COR-L47 (cell line): ENCODE data around the gene NOP56.
A peak's percentile ranks its signal among the peaks of the same experiment; 100 is the strongest.
"Not testable (repeated sequence)": the region's sequence is repeated elsewhere in the genome, so short reads cannot be mapped to it uniquely, and the experiment has no call there.

Experiments
- DNase-seq: peaks from one replicate; lab custom pipeline; 2025; lab: John Stamatoyannopoulos, UW

NOP56 gene

DNA sequence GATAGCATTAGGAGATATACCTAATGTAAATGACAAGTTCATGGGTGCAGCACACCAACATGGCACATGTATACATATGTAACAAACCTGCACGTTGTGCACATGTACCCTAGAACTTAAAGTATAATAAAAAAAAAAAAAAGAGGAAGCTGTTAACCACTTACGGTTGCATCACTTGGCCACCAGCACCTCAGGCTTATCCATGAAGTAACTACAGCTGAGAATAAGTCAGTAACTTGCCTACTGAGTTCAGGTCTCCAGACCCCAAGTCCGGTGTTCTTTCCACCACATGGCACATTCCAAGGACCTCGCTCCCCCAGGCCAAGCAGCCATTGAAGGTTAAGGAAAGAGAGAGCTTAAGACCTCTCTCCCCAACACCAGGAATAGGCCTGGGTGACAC, 32.4 kb downstream of the NOP56 start:
- not testable (repeated sequence) for DNase-seq

DNA sequence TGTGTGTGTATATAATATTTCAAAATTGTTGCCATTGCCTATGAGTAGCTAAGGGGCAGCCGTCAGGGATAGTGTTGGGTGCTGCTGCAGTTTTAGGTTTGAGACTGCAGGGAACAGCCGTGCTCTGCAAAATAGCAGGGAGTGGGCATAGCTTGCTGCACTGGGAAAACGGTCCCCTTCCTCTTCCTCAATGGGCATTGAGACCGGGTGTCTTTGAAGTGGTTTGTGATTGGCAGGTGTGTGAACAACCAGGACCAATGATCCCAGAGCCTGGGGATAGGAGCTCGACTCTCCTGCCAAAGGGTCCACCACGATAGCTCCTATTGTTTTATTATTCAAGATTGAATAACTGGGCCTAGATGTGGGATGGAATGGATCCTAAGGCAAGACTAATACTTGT, 35.1 kb downstream of the NOP56 start:
- DNase-seq: no peak

DNA sequence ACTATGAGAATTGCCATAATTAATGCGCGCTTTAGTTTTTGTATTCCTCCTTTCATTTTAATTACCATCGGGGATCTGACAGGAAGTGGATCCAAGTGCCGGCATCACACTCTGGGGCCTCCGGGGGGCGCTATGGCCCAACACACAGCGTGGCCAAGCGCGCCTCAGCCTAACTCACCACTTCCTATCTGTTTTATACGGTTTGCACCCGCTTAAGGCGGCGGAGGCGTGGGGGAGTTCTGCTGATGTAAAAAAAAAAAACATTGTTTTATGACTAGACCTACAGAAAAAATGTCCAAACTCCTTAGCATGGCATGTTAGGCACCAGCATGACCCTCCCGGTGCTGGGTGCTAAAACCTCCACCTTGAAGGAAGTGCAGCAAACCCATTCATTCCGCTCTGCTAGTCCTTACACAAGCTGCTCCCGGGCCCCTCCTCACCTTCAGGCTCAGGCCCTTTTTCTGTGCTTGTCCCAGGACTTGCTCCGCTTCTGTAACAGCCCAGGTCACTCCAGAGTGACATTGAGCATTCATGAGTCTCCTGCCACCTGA, 35.7 kb downstream of the NOP56 start:
- peak; percentile 30 for DNase-seq

DNA sequence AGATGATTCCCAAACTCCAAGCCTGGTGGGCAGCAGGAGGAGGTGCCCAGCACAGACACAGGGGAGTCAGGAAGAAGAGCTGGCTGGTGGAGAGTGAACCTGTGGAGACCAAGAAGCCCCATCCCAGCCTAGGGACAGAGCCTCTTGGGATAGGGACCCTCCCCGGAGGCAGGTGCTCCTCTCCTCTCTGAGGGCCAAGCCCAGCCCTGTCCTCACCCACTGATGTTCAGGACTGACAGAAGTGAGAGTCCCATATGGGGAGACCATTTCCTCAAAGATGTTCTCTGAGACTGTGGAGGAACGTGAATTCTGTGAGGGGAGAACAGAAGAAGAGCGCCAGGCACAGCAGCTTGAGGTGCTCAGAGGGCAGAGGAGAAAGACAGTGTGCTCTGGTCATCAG, 37.8 kb downstream of the NOP56 start:
- DNase-seq: no peak

DNA sequence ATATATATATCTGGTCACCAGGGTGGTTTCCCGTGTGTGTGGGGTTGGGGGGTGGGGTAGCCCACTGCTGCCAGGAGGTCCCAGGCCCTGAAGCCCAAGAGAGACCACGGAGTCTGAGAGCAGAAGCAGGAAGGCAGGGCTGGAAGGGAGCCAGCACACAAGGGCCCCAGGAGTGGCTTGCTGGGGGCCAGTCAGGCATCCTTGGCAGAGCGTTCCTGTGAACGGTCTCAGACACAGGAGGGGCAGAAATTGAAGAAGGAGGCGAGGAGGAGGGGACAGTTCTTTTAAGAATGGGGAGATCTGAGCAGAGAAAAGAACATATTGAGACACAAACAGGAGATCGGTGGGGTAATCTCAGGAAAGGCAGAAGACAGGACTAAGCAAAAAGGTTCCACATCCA, 38.3 kb downstream of the NOP56 start:
- no peak for DNase-seq

DNA sequence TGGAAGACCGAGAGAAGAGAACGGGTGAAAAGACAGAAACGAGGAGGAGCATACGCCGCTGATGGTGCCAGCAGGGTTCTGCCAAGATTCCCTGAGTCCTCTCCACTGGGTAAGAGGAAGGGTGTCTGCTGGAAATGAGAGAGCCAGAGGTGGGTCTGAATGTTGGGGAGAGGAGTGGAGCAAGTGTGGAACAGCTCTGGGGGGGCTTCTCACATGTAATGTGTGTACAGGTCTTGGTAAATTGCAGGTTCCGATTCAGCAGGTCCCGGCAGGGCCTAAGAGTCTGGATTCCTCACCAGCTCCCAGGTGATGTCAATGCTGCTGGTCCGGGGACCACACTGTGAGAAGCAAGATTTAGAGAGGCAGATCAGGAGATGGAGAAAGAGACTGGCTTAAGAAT, 38.7 kb downstream of the NOP56 start:
- no peak for DNase-seq

DNA sequence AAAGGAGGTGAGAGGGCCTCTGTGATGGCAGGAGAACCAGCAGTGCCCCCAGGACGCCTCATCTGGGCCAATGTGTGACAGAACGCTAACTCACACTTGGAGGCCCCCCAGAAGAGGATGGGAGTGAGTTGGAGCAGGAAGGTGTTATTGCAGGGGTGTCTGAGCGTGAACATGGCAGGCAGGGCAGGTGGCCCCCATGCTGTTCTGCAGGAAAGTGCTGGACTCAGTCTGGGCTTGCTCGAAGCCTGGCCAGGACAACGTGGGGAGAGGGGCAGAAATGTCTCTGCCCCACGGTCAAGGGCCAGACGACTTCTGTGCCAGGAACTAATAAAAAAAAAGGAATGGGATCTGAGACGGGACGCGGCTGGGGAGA, 39.2 kb downstream of the NOP56 start:
- DNase-seq: no peak

DNA sequence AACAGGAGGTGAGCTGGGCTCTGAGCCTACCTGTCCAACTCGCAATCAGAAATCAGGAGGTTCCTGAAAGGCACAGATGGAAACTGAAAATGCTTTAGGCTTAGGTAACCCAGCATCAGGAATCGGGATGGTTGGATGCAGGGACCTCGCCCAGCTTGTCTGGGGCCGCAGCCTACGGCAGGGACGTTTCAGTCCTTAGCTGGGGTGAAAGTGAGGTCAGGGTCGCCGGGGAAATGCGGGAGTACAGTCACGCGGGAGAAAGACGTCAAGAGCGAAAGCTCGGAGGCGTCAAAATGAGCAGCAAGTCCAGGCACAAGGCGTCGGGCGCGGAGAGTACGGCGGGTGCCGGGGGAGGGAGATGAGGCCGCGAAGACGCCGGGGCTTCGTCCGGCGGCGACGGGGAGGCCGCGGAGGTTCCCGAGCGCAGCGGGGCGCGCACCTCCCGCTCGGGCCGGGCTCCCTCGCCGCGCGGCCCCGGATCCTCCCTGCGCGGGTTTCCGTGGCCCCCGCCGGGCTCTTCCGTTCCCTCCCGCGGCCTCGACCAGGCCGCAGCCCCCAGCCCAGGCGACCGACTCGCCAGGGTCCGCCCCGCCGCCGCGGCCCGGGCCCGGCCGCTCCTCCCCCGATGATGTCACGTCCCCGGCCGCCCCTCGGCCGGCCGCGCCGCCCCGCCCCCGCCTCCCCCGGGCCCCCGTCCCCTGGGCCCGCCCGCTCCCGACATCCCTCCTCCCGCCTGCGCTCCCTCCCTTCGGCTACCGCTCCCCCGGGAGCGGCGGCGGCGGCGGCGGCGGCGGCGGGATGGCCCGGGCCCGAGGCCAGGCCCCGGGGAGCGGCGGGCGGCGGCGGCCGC, 39.8 kb downstream of the NOP56 start, which contains the start of gene EBF4:
Gene EBF4, plus strand, starts transcription at position 745 of the 850 bp plus-strand sequence. CDS start 866 bp downstream, outside the sequence.
- DNase-seq: no peak

DNA sequence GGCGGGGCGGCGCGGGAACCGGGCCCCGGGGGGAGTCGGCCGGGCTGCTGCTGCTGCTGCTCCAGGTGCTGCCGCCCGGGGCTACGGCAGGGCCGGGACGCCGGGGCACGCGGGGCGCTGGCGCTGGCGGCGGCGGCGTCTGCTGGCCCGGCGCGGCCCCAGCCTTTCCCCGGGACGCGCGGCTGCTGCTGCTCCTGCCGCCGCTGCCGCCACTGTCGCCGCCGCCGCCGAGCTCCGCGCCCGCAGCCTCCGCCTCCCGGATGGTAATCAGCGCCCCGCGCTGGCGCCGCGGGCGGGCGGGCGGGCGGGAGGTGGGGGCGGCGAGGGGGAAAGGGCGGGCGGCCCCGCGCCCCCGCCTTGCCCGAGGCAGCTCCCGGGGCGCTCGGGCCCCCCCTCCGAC, 40.5 kb downstream of the NOP56 start:
- no peak for DNase-seq

DNA sequence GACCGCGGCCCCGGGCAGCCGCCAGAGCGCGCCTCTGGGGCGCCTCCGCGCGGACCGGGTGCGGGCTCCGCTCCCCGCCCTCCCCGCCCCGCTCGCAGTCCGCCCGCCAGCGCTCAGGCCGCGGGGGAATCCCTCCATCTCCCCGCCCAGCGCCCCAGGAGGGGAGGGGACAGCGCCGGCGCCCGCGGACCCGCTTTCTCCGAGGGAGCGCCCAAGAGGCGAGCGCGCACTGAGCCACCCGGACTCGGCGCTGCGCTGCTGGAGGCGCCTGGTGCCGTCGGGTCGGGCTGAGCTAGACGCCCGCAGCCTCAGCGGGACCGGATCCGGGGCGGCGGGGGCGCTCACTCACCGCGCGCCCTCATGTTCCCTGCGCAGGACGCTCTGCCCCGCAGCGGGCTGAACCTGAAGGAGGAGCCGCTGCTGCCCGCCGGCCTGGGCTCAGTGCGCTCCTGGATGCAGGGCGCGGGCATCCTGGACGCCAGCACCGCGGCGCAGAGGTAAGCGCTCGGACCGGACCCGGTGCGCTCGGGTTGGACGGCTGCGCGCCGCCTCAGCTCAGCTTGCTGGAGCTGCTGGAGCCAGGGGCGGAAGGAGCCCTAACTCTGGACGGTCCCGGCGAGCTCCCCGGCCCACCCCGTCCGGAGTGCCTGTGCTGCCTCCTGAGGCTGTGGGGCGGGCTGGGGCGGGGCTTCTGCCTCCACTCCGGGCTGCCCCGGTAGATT, 41.0 kb downstream of the NOP56 start:
- no peak for DNase-seq

DNA sequence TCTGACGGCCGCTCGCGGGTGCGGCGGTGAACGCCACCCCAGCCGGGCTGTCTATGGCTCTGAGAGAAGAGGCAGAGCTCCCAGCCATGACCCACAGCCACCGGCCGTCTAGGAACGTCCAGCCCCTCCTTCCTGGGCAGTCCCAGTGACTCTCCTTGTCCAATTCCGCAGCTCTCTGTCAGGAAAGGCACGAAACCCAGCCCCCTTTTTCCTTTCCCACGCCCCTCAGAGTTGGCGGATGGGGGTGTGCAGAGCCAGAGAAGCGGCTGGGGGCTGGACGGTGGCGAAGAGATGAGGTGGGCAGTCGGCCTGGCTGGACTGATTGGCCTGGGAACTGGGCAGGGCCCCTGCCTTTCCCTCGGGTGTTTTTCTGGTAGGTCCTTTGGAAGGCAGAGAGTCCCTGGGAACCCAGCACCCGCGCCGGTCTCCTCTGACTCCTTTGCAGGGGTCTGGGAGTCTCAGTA, 41.6 kb downstream of the NOP56 start:
- DNase-seq: no peak

DNA sequence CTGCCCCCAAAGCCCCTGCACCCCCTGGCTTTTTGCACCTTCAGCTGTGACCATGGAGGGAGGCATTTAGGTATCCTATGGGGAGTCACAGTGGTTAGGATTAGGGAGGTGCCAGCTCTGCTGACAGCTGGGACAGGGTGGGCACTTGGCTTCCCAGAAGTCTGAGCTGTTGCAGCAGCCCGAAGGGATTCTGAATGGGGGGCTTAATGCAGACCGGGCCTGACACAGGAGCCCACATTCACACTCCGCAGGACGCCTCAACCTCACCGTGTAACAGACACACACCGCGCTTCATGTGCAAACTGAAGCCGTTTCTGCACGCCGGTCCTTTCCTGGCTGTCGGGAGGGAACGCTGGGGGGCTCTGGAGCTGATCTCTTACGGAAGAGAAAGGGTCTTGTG, 42.1 kb downstream of the NOP56 start:
- no peak for DNase-seq

DNA sequence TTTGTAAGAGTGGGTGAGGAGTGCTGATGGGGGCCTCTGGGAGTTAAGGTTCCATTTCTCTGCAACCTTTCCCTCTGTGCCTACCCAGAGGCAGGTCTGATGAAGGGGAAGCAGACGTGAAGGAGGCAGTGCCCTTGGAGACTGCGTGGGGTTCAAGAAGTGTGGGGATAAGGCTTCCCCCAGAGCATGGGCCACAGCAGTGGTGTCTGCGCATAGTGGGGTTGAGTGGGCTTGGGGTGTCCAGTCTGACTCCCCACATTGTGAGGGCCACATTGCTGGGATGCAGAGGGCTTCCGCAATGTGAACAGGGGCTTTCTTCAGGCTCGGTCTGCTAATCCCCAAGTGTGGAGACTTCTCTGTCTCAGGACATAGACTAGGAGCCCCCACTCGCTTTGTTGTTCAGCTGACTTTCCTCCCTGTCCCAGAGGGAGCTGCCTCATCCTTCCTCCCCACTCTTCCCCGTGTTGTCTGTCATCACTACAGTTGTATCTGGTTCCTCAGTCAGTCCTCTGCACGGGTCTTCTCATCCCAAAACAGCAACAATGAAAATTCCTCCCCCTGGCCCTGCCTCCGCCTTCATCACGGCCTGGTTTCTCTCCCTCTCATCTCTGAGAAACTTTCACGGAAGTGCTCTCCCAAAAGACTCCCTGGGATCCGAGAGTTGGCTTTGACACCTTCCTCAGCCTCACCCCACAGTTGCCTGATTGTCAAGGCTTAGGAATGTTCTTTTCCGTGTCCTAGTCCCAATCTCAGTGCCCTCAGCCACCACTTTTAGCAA, 43.0 kb downstream of the NOP56 start:
- DNase-seq: no peak

DNA sequence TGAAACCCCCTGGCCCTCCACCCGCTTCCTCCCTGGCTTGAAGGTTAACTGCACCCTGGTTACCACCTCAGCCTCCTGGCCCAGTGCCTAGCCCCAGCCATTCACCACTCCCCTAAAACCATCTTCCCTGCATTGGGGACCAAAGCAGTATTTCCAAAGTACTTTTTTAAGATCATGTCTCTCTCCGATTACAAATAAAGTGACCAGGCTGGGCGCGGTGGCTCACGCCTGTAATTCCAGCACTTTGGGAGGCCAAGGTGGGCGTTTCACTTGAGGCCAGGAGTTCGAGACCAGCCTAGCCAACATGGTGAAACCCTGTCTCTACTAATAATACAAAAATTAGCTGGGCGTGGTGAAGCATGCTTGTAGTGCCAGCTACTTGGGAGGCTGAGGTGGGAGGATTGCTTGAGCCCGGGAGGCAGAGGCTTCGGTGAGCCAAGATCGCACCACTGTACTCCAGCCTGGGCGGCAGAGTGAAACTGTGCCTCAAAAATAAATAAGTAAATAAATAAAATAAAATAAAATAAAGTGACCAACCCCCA, 43.6 kb downstream of the NOP56 start:
- DNase-seq: not testable (repeated sequence)

DNA sequence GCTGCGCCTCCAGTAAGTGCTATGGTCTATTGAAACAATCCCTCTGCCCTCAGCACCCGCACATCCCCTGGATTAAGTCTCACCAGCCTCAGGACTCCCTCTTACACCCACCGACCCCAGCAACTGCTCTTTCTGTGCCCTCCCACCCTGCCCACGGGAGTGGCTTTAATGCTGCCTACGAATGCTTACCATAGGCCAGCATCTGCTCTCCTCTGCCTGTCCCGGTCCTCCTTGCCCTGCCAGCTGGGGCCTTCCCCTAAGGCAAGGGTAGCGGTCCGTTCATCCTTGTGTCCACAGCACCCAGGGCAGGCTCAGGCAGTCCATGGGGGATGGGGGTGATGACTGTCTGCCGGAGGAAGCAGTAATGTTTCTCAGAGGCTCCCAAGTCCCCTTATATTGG, 44.2 kb downstream of the NOP56 start:
- DNase-seq: no peak

DNA sequence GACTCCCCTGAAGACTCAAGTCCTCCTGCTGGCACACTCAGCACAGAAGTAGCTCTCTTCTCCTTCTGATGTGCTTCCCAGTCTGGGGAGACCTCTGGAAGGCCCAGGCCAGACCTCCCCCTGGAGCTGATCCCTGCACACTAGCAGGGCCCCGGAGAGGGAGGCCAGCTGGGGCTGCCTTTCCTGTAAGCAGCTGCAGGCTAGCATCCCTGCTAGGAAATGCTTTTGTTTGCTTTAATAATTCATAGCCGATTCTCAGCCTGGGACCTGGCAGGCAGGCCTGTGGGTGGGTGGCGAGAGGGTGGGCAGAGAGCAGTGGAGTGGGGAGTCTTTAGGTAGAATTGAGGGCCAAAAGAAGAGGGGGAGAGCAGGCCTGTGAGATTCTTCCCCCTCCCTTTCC, 45.3 kb downstream of the NOP56 start:
- no peak for DNase-seq

DNA sequence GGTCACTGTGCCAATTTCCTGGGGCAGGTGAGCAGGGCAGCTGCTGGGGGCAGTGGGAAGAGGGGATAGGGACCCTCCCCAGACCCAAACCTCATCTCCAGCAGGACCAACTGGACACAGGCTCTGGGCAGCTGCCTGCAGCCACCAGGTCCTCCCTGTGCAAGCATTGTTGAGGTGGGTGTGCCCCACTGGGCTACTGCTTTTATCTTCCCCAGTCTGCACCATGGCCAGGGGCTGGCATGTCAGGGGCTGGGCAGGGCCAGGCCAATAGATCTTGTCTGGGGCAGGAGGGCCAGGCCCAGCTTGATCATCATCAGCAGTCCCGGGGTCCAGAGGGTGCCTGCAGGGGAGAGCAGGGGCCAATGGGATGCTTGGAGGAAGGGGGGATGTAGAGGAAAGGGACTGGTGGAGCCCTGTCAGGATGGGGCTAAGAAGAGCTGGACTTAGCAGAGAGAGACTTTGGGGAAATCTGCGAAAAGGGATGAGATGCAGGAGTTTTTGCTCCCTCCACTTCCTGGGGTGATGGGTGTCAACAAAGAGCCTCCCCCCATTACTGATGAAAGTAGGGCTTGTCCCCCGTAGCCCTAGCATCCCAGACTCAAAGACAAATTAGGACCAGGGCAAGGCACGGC, 45.9 kb downstream of the NOP56 start:
- DNase-seq: no peak

DNA sequence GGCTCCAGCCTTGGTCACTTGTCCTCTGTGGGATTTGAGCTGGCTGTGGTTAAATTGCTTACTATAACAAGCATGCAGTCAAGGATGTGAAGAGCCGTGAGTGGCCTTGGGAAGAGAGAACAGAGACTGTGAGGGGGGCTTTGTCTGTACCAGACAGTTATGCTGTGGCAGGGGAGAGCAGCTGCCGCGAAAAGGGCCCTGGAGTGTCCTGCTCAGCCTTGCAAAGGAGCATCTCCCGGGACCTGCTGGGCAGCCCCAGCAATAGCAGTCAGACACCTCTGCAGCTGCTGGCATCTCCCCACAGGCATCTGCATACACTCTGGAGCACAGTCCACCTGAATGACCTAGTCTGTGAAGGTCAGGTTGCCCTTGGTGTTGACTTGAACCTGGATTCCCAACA, 46.5 kb downstream of the NOP56 start:
- DNase-seq: no peak

DNA sequence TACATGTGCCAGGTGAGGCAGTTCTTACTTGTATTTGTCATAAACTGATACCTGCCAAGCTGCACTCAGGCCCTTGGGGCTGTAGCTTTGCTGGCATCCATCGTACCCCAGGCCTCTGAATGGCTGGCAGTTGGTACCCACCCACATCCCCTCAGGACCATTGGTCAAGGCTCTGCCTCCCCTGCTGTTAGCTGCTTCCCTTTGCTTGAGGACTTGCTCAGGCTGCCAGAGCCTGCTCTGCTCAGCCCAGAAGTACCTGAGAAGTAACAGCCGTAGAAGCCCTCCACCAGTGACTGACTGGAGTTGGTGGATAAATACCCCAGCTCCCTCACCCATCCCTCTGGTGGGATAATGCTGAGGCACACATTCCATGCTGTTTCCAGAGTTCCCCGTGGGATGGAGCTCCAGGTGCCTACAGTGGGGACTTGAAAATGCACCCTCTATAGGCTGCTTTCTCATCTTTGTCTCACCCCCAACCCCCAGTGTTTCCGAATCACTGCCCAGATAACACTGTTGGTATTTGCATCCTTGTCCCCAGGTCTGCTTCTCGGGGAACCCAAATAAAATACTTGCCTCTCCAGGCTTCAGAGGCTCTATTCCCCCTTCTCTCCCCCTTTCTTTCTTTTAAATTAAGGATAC, 47.5 kb downstream of the NOP56 start:
- DNase-seq: no peak

DNA sequence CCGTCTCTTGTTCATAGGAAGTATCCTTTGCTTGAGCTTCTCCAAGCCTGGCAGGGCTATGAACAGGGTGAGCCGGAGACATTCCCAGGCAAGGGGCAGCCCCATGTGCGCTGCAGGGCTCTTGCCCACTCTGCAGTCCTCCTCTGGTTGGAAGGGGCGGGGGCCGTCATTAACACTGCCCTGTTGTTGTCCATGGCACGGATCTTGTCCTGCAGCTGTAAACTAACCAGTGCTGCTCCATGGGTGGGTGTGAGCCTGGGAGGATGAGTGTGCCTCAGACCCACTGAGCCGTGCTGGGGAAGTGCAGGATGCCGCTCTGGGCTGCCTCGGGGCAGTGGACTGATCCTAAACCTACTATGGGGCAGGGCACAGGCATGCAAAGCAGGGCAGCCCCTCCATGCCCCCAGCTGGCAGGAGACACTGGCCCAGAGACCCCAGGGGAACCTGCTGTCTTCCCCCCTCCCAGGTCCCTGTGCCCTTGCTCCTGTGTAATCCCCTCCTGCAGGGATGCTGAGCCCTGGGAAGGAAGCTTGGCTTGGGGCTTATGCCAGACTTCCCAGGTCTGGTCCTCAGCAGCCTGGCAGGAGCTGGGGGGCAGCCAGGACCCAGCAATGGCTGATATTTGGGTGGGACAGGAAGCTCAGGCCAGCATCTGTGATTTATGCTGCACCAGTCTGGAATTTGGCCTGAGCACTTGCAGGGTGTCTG, 48.6 kb downstream of the NOP56 start:
- no peak for DNase-seq
